HCT116 (cell line): ENCODE measurements around the gene TPD52L1. TPM values are rescaled to one million over a fixed set of nuclear protein-coding genes. Genes with fewer than 3 reads are reported as not detected.

Experiments
- ATAC-seq: fragments of 200-7000 bp; cut with Tn5 transposase; 2 replicates; pipeline ENCODE4 v1.9.1; 2020; ENCODE audit warnings: mild to moderate bottlenecking, moderate library complexity
- BruUV-seq: library from RNA; stranded (reverse); fragments of 400-500 nt; replicated peaks from 2 replicates; lab custom pipeline; 2021; lab: Mats Ljungman, UMichigan
- CTCF ChIA-PET: fragments of 300-600 bp; sonication (Branson Sonifier 250); formaldehyde crosslinking; loops from one replicate; lab custom pipeline; 2021; ENCODE audit warnings: antibody characterized with exemption; lab: Charles Lee
- POLR2A ChIA-PET: fragments of 300-600, 350-600 bp; sonication (Branson Sonifier 250); formaldehyde crosslinking; loops from one replicate; lab custom pipeline; 2021; ENCODE audit warnings: antibody characterized with exemption; lab: Charles Lee
- RAD21 ChIA-PET, 2 experiments: fragments of 300-600 bp; sonication (Branson Sonifier 250); formaldehyde crosslinking; loops; one replicate each; lab custom pipeline; 2023; ENCODE audit warnings: low total read pairs in 2 of 2; ENCODE audit not compliant: uncharacterized antibody in 2 of 2, unreplicated experiment in 2 of 2, low non-redundant PET in 1 of 2; lab: Charles Lee
- DNase-seq: peaks from one replicate; pipeline ENCODE4 v3.0.0-alpha.2; 2010; ENCODE audit warnings: low read depth, low spot score
- H2AFZ ChIP-seq: fragments of 200-600 bp; shearing (Covaris generic), sonication (generic); 2 replicates; pipeline ENCODE4 v1.6.1; 2017; ENCODE audit warnings: low read depth, mixed run types, mixed read lengths, antibody characterized with exemption, low read length; ENCODE audit not compliant: poor library complexity, severe bottlenecking
- H3K27ac ChIP-seq: 2 replicates; pipeline ENCODE4 v1.5.1; 2012; ENCODE audit warnings: low read depth, low read length
- H3K27me3 ChIP-seq: fragments of 200-600 bp; sonication (generic); 2 replicates; pipeline ENCODE4 v1.6.1; 2016; ENCODE audit warnings: mixed run types, low read length, mixed read lengths; ENCODE audit not compliant: insufficient read depth
- H3K36me3 ChIP-seq, 2 experiments: fragments of 200-500 bp in 1 of 2; fragments of 200-600 bp in 1 of 2; sonication (Bioruptor generic) in 1 of 2; sonication (generic) in 1 of 2; 2 replicates each; pipeline versions ENCODE4 v1.5.1 to v1.6.1; 2014 to 2016; ENCODE audit warnings: low read length in 2 of 2, inconsistent platforms in 1 of 2, mixed read lengths in 1 of 2, mixed run types in 1 of 2; ENCODE audit not compliant: insufficient read depth in 2 of 2, control insufficient read depth in 1 of 2
- H3K4me1 ChIP-seq, 2 experiments: fragments of 200-600 bp in 1 of 2; sonication (generic) in 1 of 2; 2 replicates each; pipeline versions ENCODE4 v1.5.1 to v1.6.1; 2012 to 2017; ENCODE audit warnings: low read length in 2 of 2, inconsistent platforms in 1 of 2, mild to moderate bottlenecking in 1 of 2, mixed read lengths in 1 of 2, mixed run types in 1 of 2, moderate library complexity in 1 of 2; ENCODE audit not compliant: insufficient read depth in 2 of 2, control insufficient read depth in 1 of 2
- H3K4me2 ChIP-seq: fragments of 200-600 bp; sonication (generic); 2 replicates; pipeline ENCODE4 v1.6.1; 2017; ENCODE audit warnings: mixed run types, low read length, mixed read lengths
- H3K4me3 ChIP-seq, 2 experiments: fragments of 200-600 bp in 1 of 2; sonication (generic) in 1 of 2; replicated peaks in 1 of 2; 2 replicates each; pipeline ENCODE4 v1.5.1; 2011 to 2016; ENCODE audit warnings: low read length in 2 of 2, control low read depth in 1 of 2, low read depth in 1 of 2, mild to moderate bottlenecking in 1 of 2, mixed read lengths in 1 of 2, mixed run types in 1 of 2
- H3K79me2 ChIP-seq: fragments of 200-600 bp; sonication (generic); 2 replicates; pipeline ENCODE4 v1.6.1; 2017; ENCODE audit warnings: mild to moderate bottlenecking, mixed run types, low read length, moderate library complexity, mixed read lengths; ENCODE audit not compliant: insufficient read depth
- H3K9ac ChIP-seq: fragments of 200-600 bp; sonication (generic); 2 replicates; pipeline ENCODE4 v1.6.1; 2016; ENCODE audit warnings: low read length, mixed read lengths
- H3K9me2 ChIP-seq: fragments of 200-600 bp; sonication (generic), shearing (Covaris generic); 2 replicates; pipeline ENCODE4 v1.6.1; 2017; ENCODE audit warnings: mixed run types, mild to moderate bottlenecking, moderate library complexity; ENCODE audit not compliant: insufficient read depth
- H3K9me3 ChIP-seq, 2 experiments: fragments of 200-500 bp in 1 of 2; fragments of 200-600 bp in 1 of 2; sonication (Bioruptor generic) in 1 of 2; sonication (generic) in 1 of 2; 2 replicates each; pipeline ENCODE4 v1.6.1; 2014 to 2017; ENCODE audit warnings: low read length in 2 of 2, mixed read lengths in 2 of 2, inconsistent platforms in 1 of 2, low read depth in 1 of 2, mild to moderate bottlenecking in 1 of 2, mixed run types in 1 of 2, moderate library complexity in 1 of 2; ENCODE audit not compliant: control insufficient read depth in 1 of 2, insufficient read depth in 1 of 2
- H4K20me1 ChIP-seq: fragments of 200-600 bp; sonication (generic), shearing (Covaris generic); 2 replicates; pipeline ENCODE4 v1.6.1; 2017; ENCODE audit warnings: mixed run types, mild to moderate bottlenecking, moderate library complexity; ENCODE audit not compliant: insufficient read depth
- CBX3 ChIP-seq: IDR thresholded peaks from 2 replicates; pipeline ENCODE4 v1.6.1; 2012; ENCODE audit warnings: low read depth
- CEBPB ChIP-seq: IDR thresholded peaks from 2 replicates; pipeline ENCODE4 v1.6.1; 2012; ENCODE audit warnings: low read depth
- EGR1 ChIP-seq: IDR thresholded peaks from 2 replicates; pipeline ENCODE4 v1.6.1; 2012; ENCODE audit warnings: low read depth
- ELF1 ChIP-seq: IDR thresholded peaks from 2 replicates; pipeline ENCODE4 v1.6.1; 2012; ENCODE audit warnings: low read depth, borderline replicate concordance
- EZH2 ChIP-seq: fragments of 200-600 bp; sonication (generic); IDR thresholded peaks from 2 replicates; pipeline ENCODE4 v1.6.1; 2017; ENCODE audit warnings: antibody characterized with exemption, mixed run types
- EZH2phosphoT487 ChIP-seq: fragments of 200-600 bp; IDR thresholded peaks from 2 replicates; pipeline ENCODE4 v1.6.1; 2018; ENCODE audit warnings: antibody characterized with exemption, borderline replicate concordance
- FOSL1 ChIP-seq: IDR thresholded peaks from 2 replicates; pipeline ENCODE4 v1.6.1; 2012; ENCODE audit warnings: low read depth
- JUND ChIP-seq: IDR thresholded peaks from 2 replicates; pipeline ENCODE4 v1.6.1; 2012
- POLR2A ChIP-seq: IDR thresholded peaks from 2 replicates; pipeline ENCODE4 v1.7.0; 2011; ENCODE audit warnings: borderline replicate concordance; ENCODE audit not compliant: insufficient read depth, insufficient read length; ENCODE audit errors: extremely low read depth
- POLR2AphosphoS5 ChIP-seq: IDR thresholded peaks from 2 replicates; pipeline ENCODE4 v1.6.1; 2011; ENCODE audit warnings: mild to moderate bottlenecking, low read depth, low read length, moderate library complexity
- RAD21 ChIP-seq: IDR thresholded peaks from 2 replicates; pipeline ENCODE4 v1.6.1; 2012; ENCODE audit warnings: low read depth, mild to moderate bottlenecking
- SP1 ChIP-seq: IDR thresholded peaks from 2 replicates; pipeline ENCODE4 v1.6.1; 2012; ENCODE audit warnings: low read depth
- SRF ChIP-seq: IDR thresholded peaks from 2 replicates; pipeline ENCODE4 v1.6.1; 2012; ENCODE audit warnings: low read depth
- ZNF274 ChIP-seq: fragments of 200-500 bp; sonication (Bioruptor generic); IDR thresholded peaks from 2 replicates; pipeline ENCODE4 v1.6.1; 2014; ENCODE audit warnings: mild to moderate bottlenecking, low read depth, low read length, inconsistent platforms
- intact Hi-C: fragments of 100-400 bp; cut with micrococcal nuclease; formaldehyde crosslinking; loops from 2 replicates; pipeline ENCODE4 v1.10.0; 2022
- total RNA-seq: library from RNA; stranded (reverse); gene quantifications from one replicate; pipeline ENCODE4 v1.2.1, GENCODE V29; 2021; ENCODE audit not compliant: unreplicated experiment
- TF ChIP-seq, protein P1 (sequence below): IDR thresholded peaks from 2 replicates; pipeline ENCODE4 v1.6.1; 2012
- TF ChIP-seq, protein P2 (sequence below): IDR thresholded peaks from 2 replicates; pipeline ENCODE4 v1.6.1; 2011; ENCODE audit warnings: mild to moderate bottlenecking, low read length, moderate library complexity; ENCODE audit not compliant: insufficient replicate concordance; ENCODE audit errors: extremely low read depth
- TF ChIP-seq, protein P3 (sequence below): IDR thresholded peaks from 2 replicates; pipeline ENCODE4 v1.6.1; 2012

The TPD52L1 gene
- total RNA-seq, 1 experiment from 2014 or later, result 64.1 TPM

DNA sequence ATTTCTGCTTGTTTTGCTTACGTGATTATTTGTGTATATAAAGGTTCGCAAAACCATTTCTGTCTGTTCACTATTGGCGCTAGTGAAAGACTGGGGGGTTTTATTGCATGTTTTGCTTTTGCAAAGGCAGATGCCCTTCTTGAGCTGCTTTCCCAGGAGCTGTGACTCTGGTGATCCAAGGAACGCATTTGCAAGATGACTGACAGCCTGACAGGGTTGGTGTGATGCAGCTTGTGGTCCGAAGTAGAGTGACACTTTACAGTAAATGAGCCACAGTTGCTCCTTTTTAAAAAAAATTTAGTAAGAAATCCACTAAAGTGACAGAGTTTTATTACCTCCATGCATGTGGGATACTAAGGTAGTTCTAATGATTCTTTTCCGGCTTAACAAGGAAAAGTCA, 73.7 kb downstream of the TPD52L1 start:
- no peak overlapping the region for H3K27ac ChIP-seq
- POLR2A ChIA-PET, result no interaction called here
- H3K9me2 ChIP-seq, result no peaks in the 10 kb centered on the region
- H3K9ac ChIP-seq, result no peak overlapping the region
- no peaks in the 10 kb centered on the region for H3K79me2 ChIP-seq
- intact Hi-C loops, result no loop called here
- no TSS peak for BruUV-seq
- no peak overlapping the region for H3K4me2 ChIP-seq
- CTCF ChIA-PET, result no interaction called here
- TF ChIP-seq, protein P1, sequence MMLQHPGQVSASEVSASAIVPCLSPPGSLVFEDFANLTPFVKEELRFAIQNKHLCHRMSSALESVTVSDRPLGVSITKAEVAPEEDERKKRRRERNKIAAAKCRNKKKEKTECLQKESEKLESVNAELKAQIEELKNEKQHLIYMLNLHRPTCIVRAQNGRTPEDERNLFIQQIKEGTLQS, result no peak
- TF ChIP-seq ZNF274, result no peak
- TF ChIP-seq FOSL1, result no peak
- no peaks in the 10 kb centered on the region for H3K4me1 ChIP-seq
- ATAC-seq (no peak), DNase-seq (no peak)
- H3K27me3 ChIP-seq, result no peaks in the 10 kb centered on the region
- no peaks in the 10 kb centered on the region for H3K36me3 ChIP-seq
- H2AFZ ChIP-seq, result no peak overlapping the region
- no peaks in the 10 kb centered on the region for H3K9me3 ChIP-seq
- RAD21 ChIA-PET, result no interaction called here
- H4K20me1 ChIP-seq, result no peaks in the 10 kb centered on the region
- no peak overlapping the region for H3K4me3 ChIP-seq

DNA sequence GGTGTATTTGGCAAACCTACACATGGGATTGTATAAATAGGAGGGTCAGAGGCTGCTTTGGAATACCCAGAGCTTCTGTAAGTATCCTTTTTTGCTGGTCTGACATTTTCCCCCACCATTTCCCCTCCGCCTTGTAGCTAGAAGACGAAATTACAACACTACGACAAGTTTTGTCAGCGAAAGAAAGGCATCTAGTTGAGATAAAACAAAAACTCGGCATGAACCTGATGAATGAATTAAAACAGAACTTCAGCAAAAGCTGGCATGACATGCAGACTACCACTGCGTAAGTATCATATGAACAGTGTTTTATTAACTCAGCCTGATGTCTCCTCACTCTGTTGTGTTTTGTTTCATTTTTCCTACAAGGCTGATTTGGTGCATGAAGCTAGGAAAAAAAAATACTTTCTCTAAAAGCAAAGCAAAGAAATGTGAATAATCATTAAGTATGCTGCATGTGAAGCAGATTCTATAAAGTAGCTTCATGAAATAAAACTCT, 75.5 kb downstream of the TPD52L1 start:
- Histone ChIP-seq H3K9me2 (no peaks in the 10 kb centered on the region), H3K9me3 (no peaks in the 10 kb centered on the region), H3K36me3 (no peaks in the 10 kb centered on the region), H4K20me1 (no peaks in the 10 kb centered on the region), H3K4me1 (no peaks in the 10 kb centered on the region), H3K79me2 (no peaks in the 10 kb centered on the region), H2AFZ (no peak overlapping the region), H3K27ac (no peak overlapping the region), H3K27me3 (no peaks in the 10 kb centered on the region), H3K4me2 (no peak overlapping the region), H3K4me3 (no peak overlapping the region), H3K9ac (no peak overlapping the region)
- no TSS peak for BruUV-seq
- RAD21 ChIA-PET, result no interaction called here
- POLR2A ChIA-PET, result no interaction called here
- CTCF ChIA-PET, result no interaction called here
- no peak for ATAC-seq
- intact Hi-C loops, result no loop called here
- no peak for DNase-seq
- no peak for TF ChIP-seq JUND
- no peak for TF ChIP-seq ELF1
- no peak for TF ChIP-seq POLR2A
- no peak for TF ChIP-seq FOSL1
- TF ChIP-seq, protein P2, sequence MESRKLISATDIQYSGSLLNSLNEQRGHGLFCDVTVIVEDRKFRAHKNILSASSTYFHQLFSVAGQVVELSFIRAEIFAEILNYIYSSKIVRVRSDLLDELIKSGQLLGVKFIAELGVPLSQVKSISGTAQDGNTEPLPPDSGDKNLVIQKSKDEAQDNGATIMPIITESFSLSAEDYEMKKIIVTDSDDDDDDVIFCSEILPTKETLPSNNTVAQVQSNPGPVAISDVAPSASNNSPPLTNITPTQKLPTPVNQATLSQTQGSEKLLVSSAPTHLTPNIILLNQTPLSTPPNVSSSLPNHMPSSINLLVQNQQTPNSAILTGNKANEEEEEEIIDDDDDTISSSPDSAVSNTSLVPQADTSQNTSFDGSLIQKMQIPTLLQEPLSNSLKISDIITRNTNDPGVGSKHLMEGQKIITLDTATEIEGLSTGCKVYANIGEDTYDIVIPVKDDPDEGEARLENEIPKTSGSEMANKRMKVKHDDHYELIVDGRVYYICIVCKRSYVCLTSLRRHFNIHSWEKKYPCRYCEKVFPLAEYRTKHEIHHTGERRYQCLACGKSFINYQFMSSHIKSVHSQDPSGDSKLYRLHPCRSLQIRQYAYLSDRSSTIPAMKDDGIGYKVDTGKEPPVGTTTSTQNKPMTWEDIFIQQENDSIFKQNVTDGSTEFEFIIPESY, result no peak
- TF ChIP-seq RAD21, result no peak
- TF ChIP-seq, protein P3, sequence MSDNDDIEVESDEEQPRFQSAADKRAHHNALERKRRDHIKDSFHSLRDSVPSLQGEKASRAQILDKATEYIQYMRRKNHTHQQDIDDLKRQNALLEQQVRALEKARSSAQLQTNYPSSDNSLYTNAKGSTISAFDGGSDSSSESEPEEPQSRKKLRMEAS, result no peak
- no peak for TF ChIP-seq POLR2AphosphoS5
- no peak for TF ChIP-seq ZNF274
- TF ChIP-seq EGR1, result no peak
- TF ChIP-seq SP1, result no peak
- TF ChIP-seq EZH2phosphoT487, result no peak
- TF ChIP-seq, protein P1, result no peak
- TF ChIP-seq SRF, result no peak
- TF ChIP-seq CEBPB, result no peak
- TF ChIP-seq EZH2, result no peak
- TF ChIP-seq CBX3, result no peak
